Measurements from ENCODE around the gene GABRP. TPM values are rescaled to one million over a fixed set of nuclear protein-coding genes. Genes with fewer than 3 reads are reported as not detected.
A peak's percentile ranks its signal among the peaks of the same experiment; 100 is the strongest.

Gene GABRP
- total RNA-seq, 1 donor from 2014 or later: 55.6 TPM

- peaks cover 8% of the 10 kb centered on the region for H3K36me3 Mint-ChIP-seq
- H3K4me1 Mint-ChIP-seq (ENCODE audit: unreplicated experiment): peaks cover 12% of the 10 kb centered on the region
- TF ChIP-seq, protein P1, sequence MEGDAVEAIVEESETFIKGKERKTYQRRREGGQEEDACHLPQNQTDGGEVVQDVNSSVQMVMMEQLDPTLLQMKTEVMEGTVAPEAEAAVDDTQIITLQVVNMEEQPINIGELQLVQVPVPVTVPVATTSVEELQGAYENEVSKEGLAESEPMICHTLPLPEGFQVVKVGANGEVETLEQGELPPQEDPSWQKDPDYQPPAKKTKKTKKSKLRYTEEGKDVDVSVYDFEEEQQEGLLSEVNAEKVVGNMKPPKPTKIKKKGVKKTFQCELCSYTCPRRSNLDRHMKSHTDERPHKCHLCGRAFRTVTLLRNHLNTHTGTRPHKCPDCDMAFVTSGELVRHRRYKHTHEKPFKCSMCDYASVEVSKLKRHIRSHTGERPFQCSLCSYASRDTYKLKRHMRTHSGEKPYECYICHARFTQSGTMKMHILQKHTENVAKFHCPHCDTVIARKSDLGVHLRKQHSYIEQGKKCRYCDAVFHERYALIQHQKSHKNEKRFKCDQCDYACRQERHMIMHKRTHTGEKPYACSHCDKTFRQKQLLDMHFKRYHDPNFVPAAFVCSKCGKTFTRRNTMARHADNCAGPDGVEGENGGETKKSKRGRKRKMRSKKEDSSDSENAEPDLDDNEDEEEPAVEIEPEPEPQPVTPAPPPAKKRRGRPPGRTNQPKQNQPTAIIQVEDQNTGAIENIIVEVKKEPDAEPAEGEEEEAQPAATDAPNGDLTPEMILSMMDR (conservative IDR thresholded peaks at IDR 0.05): no peak
- H3K9me3 Mint-ChIP-seq: peaks cover 12% of the 10 kb centered on the region
- H3K27me3 Mint-ChIP-seq: peaks cover 6% of the 10 kb centered on the region
- peak overlapping the region; percentile 74 for H3K27ac Mint-ChIP-seq
- H3K4me3 Mint-ChIP-seq: peak overlapping the region; percentile 88
- DNase-seq (ENCODE audit: extremely low spot score, unreplicated experiment): no peak
Measured at GRCh38 chr5:170861667-170861916, 78.1 kb downstream of the GABRP start.

DNA sequence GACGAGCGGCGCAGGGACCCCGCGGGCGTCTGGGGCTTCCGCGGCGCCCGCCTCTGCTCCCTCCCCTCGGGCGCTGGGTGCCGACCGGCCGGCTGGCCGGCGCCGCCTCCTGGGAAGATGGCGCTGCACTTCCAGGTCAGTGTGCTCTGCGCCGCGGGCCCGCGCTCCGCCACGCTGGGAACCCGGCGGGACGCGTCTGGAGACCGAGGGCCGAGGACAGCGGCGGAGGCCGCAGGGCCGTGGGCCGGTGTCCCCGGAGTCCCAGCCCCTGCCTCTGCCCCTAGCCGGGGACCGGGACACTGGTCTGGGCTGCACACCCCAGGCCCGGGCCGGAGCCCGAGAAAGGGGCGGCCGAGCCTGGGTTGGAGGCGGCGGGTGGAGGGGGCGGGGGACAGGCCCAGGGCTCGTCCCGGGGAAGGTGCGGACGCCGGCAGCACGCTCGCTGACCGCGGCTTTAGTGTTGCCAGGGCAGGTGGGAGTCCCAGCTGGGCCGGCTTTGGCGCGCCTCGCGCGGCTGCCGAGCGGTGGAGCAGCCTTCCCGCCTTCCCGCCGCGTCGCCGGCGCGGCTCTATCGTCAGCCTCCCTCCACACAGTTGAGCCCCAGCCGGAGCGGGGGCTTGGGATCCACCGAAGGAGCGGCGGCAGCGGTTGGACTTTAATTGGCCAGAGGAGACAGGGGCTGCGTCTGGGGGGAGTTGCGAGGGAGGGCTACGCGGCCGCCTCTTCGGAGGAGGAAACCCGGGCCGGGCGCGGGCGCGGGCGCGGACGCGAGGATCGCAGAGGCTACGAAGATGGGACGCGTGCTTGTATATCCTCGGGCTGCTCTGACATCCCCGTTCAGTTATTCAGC lies 78.6 kb downstream of the GABRP start, which contains the start of gene RANBP17:
TSS of gene RANBP17 (plus strand) at position 102 of the 850 bp plus-strand sequence.
- H3K36me3 Mint-ChIP-seq: peaks cover 8% of the 10 kb centered on the region
- DNase-seq (ENCODE audit: extremely low spot score, unreplicated experiment): peak; percentile 82
- TF ChIP-seq, protein P1 (conservative IDR thresholded peaks at IDR 0.05): peak; percentile 39
- H3K9me3 Mint-ChIP-seq: peaks cover 12% of the 10 kb centered on the region
- peaks cover 6% of the 10 kb centered on the region for H3K27me3 Mint-ChIP-seq
- peaks cover 12% of the 10 kb centered on the region for H3K4me1 Mint-ChIP-seq (ENCODE audit: unreplicated experiment)
- H3K4me3 Mint-ChIP-seq: peak within 1 kb of the TSS; percentile 89
- H3K27ac Mint-ChIP-seq: peak within 1 kb of the TSS; percentile 74

GRCh38 chr5:170863646-170864045 lies 80.1 kb downstream of the GABRP start:
- Mint-ChIP-seq H3K36me3 (peaks cover 11% of the 10 kb centered on the region), H3K27me3 (peaks cover 6% of the 10 kb centered on the region), H3K27ac (peak overlapping the region; percentile 54), H3K9me3 (peaks cover 12% of the 10 kb centered on the region), H3K4me1 (ENCODE audit: unreplicated experiment) (peaks cover 12% of the 10 kb centered on the region), H3K4me3 (peak overlapping the region; percentile 89)
- no peak for DNase-seq (ENCODE audit: extremely low spot score, unreplicated experiment)
- TF ChIP-seq, protein P1 (conservative IDR thresholded peaks at IDR 0.05): no peak

Other genes with a start within 250 kb of the GABRP start
- gene RANBP17, start 78.3 kb downstream of the GABRP start, total RNA-seq (ENCODE audit: low replicate concordance): 22.0 and 24.1 TPM in 2 replicates

All from type B pancreatic cell (in vitro differentiated cells).